GM12873 (cell line): ENCODE data around the gene MEX3B.

ENCODE experiments used
- TF ChIP-seq, protein P1 (sequence below): IDR thresholded peaks from 2 replicates; pipeline ENCODE4 v1.5.1; 2012; ENCODE audit warnings: low read depth, mild to moderate bottlenecking, moderate library complexity, low read length, control low read depth; ENCODE audit not compliant: insufficient read depth; ENCODE audit errors: missing control alignments

Gene MEX3B

DNA sequence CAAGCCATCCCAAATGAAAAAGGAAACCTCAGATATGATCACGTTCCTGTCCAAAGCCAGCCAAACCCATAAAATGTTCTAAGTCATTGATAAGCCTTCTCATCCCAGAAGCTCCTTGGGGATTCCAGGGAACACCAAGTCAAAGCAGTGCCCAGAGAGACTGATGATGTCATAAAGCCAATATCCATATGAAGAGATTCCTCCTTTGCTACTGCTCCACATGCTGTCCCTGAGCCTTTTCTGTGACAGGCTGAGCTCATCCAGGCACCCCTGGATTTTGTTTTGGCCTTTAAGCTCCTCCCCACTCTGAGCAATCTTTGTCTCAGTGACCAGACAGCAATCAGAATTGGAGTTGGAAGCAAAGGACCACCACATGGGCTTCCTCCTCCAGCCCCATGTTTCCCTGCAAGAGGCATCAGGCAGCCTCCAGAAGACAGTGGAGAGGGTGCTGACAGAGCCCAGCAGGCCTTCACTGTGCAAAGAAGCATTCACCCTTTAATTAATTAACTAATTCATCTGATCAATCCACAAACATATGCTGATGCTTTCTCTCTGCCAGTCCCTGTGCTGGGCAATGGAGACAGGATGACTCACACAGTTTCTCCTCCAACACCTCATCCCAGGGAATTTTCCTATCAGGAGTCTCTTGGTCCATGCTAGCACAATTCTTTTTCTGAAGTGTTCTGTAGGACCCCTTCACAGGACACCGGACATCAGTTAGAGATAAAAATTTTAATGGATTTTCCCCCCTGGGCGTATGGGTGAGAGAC, 25.0 kb downstream of the MEX3B start:
- TF ChIP-seq, protein P1, sequence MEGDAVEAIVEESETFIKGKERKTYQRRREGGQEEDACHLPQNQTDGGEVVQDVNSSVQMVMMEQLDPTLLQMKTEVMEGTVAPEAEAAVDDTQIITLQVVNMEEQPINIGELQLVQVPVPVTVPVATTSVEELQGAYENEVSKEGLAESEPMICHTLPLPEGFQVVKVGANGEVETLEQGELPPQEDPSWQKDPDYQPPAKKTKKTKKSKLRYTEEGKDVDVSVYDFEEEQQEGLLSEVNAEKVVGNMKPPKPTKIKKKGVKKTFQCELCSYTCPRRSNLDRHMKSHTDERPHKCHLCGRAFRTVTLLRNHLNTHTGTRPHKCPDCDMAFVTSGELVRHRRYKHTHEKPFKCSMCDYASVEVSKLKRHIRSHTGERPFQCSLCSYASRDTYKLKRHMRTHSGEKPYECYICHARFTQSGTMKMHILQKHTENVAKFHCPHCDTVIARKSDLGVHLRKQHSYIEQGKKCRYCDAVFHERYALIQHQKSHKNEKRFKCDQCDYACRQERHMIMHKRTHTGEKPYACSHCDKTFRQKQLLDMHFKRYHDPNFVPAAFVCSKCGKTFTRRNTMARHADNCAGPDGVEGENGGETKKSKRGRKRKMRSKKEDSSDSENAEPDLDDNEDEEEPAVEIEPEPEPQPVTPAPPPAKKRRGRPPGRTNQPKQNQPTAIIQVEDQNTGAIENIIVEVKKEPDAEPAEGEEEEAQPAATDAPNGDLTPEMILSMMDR, result no peak

DNA sequence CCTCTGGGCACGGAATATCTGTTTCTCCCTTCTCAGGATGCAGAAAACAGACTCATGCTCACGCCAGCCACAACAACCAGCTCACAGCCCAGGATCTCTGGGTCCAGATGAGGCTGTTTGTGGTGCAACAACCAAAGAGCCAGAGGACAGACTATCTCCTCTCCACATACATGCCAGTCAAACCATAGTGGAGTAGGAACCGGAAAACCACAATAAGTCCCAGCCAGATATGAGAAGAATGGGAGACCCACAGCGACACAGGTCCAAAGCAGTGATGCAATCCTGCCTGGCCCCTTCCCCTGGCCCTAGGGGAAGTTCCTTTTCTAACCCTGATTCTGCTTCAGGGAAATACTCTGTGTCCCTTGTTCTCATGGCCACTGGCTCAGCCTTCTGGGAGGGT, 27.6 kb downstream of the MEX3B start:
- TF ChIP-seq, protein P1, result no peak

DNA sequence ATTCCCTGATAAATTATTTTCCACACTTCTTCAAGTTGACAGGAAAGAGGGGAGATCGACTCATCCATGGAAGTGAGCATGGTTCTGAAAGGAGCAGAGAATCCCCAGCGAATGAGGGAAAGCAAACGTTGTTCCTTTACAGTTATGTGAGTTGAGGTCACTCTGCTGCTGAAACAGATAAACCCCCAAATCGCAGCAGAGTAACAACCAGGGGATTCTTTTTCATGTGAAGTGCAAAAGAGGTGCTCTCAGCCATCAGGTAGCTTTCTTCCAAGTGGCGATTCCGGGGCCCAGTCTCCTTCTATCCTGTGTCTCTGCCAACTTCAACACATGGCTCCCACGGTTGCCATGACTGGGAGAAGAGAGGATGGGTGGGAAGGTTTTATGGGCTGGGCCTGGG, 28.2 kb downstream of the MEX3B start:
- TF ChIP-seq, protein P1, result no peak

DNA sequence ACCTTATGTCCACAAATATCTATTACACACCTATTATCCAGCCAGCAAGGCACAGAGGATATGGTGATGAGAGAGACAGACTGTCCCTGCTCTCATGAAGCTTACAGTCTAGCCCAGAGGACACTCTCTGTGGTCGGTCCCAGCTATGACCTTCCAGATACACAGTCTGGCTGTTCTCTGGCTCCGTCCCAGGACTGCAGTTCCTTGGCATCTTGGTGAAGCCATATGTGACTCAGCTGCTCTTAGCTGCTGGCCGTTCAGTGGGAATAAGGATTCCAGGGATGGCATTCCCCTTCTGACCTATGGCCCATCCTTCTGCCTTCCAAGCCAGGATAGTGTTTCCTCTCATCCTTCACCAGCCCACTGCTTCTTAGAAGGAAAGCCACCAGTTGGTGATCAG, 30.8 kb downstream of the MEX3B start:
- TF ChIP-seq, protein P1, result no peak

DNA sequence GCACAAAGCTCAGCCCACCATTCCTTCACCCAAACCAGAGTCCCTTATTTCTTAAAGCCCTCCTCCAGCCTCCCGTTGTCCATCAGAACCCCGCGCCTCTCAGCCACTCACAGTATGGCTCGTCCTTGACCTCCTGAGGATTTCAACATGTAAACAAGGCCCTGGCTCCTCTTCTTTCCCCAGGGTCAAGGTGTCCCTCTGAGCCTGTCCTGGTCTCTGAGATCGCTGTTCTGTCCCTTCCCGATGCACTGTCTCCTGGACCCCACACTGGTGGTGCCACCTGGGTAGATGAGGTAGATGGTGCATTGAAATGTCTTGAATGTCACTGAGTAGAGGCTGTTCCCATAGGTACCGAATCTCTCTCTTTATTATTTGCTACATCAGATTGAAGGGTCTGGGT, 32.9 kb downstream of the MEX3B start:
- TF ChIP-seq, protein P1, result no peak

DNA sequence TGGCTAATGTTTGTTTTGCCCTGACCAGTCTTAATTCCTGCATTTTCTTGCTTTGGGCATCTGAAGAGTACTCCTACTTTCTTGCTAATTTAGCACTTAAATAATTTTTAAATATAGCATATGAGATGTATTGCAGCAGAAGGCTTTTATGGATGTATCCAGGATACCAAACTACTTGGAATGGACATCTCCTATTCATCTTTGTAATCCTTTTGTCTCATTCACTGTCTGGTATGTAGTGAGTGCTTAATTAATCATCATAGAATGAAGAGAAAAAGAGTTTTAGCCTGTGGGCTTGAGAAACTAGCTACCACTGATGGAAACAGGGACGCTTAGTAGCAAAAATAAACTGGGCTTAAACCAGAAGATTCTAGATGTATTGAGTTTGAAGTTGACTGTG, 40.6 kb downstream of the MEX3B start:
- TF ChIP-seq, protein P1, result no peak

DNA sequence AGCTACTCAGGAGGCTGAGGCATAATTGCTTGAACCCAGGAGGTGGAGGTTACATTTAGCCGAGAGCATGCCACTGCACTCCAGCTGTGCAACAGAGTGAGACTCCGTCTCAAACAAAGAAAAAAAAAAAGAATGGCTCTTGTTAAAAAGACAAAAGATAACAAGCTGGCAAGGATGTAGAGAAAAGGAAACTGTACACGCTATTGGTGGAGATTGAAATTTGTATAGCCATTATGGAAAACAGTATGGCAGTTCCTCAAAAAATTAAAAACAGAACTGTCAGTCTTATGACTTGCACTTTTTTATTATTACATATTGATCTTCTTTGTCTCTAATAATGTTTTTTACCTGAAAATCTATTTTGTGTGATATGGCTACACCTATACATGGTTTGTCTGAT, 41.9 kb downstream of the MEX3B start:
- TF ChIP-seq, protein P1, result no peak

DNA sequence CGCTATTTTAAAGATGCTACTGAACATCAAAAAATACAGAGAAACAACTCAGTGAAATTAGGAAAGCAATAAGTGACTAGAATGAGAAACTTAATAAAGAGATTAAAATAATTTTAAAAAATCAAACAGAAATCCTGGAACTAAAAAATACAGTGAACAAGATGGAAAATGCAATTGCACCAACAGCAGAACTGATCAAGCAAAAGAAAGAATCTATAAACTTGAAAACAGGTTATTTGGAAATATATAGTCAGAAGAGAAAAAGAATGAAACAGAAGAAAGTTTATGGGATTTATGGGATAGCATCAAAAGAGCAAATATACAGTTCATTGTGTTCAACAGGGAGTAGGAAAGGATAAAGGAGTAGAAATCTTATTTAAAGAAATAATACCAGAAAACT, 53.3 kb downstream of the MEX3B start:
- TF ChIP-seq, protein P1, result no peak
